ENCODE data around the gene STIL. TPM values are rescaled to one million over a fixed set of nuclear protein-coding genes. Genes with fewer than 3 reads are reported as not detected.
"Not testable (repeated sequence)": the region's sequence is repeated elsewhere in the genome, so short reads cannot be mapped to it uniquely, and the experiment has no call there.

STIL gene
- total RNA-seq, 1 donor from 2014 or later: 0.33 TPM

GRCh38 chr1:47323599-47324031 lies 9.7 kb upstream of the STIL start:
- DNase-seq (ENCODE audit: low spot score) (no peak), ATAC-seq (no peak)

GRCh38 chr1:47319968-47320367 lies 6.0 kb upstream of the STIL start:
- not testable (repeated sequence) for ATAC-seq; DNase-seq (ENCODE audit: low spot score)

- ATAC-seq: no peak
- DNase-seq (ENCODE audit: low spot score): no peak
Observed at GRCh38 chr1:47317841-47318240, 3.9 kb upstream of the STIL start.

- DNase-seq (ENCODE audit: low spot score): no peak
- no peak for ATAC-seq
Observed at GRCh38 chr1:47309427-47309826, 4.5 kb downstream of the STIL start.

GRCh38 chr1:47302472-47302871 lies 11.5 kb downstream of the STIL start:
- ATAC-seq: no peak
- DNase-seq (ENCODE audit: low spot score): no peak

GRCh38 chr1:47298025-47298699 lies 15.8 kb downstream of the STIL start:
- DNase-seq (ENCODE audit: low spot score): no peak
- ATAC-seq: no peak

- no peak for ATAC-seq
- no peak for DNase-seq (ENCODE audit: low spot score)
Observed at GRCh38 chr1:47295579-47295978, 18.4 kb downstream of the STIL start.

GRCh38 chr1:47294863-47295262 lies 19.1 kb downstream of the STIL start:
- ATAC-seq; DNase-seq (ENCODE audit: low spot score): not testable (repeated sequence)

GRCh38 chr1:47288116-47288515 lies 25.8 kb downstream of the STIL start:
- not testable (repeated sequence) for ATAC-seq; DNase-seq (ENCODE audit: low spot score)

GRCh38 chr1:47280142-47280541 lies 33.8 kb downstream of the STIL start:
- ATAC-seq: no peak
- no peak for DNase-seq (ENCODE audit: low spot score)

GRCh38 chr1:47276850-47277249 lies 37.1 kb downstream of the STIL start:
- ATAC-seq (no peak), DNase-seq (ENCODE audit: low spot score) (no peak)

GRCh38 chr1:47275811-47276210 lies 38.1 kb downstream of the STIL start:
- ATAC-seq; DNase-seq (ENCODE audit: low spot score): not testable (repeated sequence)

GRCh38 chr1:47265529-47265928 lies 48.4 kb downstream of the STIL start:
- not testable (repeated sequence) for ATAC-seq; DNase-seq (ENCODE audit: low spot score)

- peak; percentile 50 for DNase-seq (ENCODE audit: low spot score)
- peak; percentile 88 for ATAC-seq
Observed at GRCh38 chr1:47262787-47263413, 51.0 kb downstream of the STIL start.

- ATAC-seq (no peak), DNase-seq (ENCODE audit: low spot score) (no peak)
Observed at GRCh38 chr1:47257224-47257623, 56.7 kb downstream of the STIL start.

- DNase-seq (ENCODE audit: low spot score) (no peak), ATAC-seq (no peak)
Observed at GRCh38 chr1:47252795-47253194, 61.2 kb downstream of the STIL start.

- no peak for DNase-seq (ENCODE audit: low spot score)
Observed at GRCh38 chr1:47252369-47252768, 61.6 kb downstream of the STIL start.

GRCh38 chr1:47249755-47250154 lies 64.2 kb downstream of the STIL start:
- DNase-seq (ENCODE audit: low spot score) (no peak), ATAC-seq (no peak)

More at GRCh38 chr1:47252369-47252768, 61.6 kb downstream of the STIL start:
- ATAC-seq: no peak

- ATAC-seq (no peak), DNase-seq (ENCODE audit: low spot score) (no peak)
Observed at GRCh38 chr1:47244339-47244862, 69.5 kb downstream of the STIL start.

GRCh38 chr1:47243910-47244309 lies 70.0 kb downstream of the STIL start:
- DNase-seq (ENCODE audit: low spot score): no peak
- ATAC-seq: no peak

- no peak for DNase-seq (ENCODE audit: low spot score)
- ATAC-seq: peak; percentile 62
Observed at GRCh38 chr1:47241114-47242113, 72.5 kb downstream of the STIL start.
